ENCODE measurements around the gene AGPAT3.

Gene AGPAT3

DNA sequence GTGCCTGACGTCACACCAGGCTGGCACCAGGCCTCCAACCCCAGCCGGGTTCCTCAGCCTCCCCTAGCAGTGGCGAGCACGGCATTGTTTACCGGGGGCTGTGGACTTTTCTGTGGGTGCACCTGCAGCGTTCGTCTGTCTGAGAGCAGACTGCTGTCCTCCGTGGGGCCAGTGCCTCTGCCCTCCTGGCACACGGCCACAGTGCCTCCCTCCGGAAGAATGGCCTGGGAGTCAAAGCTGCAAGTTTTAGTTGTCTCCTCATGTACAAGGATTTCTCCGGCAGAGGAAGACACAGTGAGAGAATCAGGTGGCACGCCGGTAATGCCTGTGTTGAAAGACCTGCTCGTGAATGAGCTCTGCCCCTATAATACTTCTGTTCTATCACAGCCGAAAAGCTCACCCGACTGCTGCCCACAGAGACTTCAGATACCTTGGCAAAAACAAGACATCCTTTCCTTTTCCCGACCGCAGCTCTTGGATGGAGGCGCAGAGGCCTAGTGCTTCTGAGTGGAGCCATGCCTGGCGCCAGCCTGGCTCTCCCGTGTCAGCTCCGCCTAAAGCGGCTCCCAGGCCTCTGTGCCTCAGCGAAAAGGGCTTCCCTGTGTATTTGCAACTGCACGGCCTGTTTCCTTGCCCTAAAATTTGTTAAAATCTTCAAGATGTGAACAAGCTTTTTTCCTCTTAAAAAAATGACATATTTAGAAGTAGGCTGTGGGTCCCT is 71.4 kb downstream of the AGPAT3 start:
- DNase-seq (ENCODE audit: low read depth in 2 of 2) = no peak

DNA sequence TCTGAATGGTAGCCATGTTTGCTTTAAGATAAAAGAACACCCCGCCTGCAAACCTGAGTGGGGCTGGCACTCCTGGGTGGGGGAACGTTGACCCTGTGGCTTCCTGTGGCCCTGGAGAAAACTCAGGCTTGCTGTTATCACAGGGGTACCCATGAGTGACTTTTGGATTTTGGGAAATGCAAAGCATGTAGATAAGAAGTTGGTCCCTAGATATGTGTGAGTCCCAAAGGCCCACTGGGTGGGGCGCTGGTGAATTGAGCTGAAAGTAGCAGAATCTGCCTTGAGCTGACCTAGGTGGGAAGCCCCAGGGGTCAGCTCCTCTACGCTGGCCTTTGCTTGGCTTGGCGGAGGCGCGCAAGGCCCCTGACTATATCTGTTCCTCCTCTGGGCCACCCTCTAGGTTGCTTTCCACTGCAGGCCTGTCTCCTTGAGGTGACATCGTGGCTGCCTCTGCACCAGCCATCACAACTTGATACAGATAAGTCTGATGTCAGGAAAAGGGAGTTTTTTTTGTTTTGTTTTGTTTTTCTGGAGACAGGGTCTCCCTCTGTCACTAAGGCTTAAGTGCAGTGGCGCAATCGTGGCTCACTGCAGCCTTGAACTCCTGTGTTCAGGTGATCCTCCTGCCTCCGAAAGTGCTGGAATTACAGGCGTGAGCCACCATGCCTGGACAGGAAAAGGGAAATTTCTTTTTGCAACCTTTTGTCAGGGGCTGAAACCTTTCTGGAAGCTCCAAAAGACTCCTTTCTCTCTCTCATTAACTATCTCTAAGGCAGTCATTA is 72.2 kb downstream of the AGPAT3 start:
- no peak for DNase-seq (ENCODE audit: low read depth in 2 of 2)

DNA sequence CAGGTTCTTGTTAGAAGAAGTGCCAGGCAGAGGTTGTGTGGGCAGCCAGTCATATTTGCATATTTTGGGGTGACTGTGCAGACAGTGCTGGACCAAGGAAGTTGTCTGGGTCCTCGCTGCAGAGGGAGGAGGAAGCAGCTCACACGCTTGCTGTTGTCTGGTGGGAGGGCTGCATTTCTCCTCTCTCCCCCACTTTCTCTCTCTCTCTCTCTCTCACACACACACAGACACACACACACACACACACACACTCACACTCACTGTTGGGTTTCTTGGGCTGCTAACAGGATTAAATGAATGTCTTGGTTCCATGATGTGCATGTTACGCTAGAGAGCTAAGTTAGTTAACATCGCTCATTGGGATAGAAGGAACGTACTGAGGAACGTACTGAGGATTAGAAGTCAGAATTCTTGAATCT is 72.9 kb downstream of the AGPAT3 start:
- no peak for DNase-seq (ENCODE audit: low read depth in 2 of 2)

DNA sequence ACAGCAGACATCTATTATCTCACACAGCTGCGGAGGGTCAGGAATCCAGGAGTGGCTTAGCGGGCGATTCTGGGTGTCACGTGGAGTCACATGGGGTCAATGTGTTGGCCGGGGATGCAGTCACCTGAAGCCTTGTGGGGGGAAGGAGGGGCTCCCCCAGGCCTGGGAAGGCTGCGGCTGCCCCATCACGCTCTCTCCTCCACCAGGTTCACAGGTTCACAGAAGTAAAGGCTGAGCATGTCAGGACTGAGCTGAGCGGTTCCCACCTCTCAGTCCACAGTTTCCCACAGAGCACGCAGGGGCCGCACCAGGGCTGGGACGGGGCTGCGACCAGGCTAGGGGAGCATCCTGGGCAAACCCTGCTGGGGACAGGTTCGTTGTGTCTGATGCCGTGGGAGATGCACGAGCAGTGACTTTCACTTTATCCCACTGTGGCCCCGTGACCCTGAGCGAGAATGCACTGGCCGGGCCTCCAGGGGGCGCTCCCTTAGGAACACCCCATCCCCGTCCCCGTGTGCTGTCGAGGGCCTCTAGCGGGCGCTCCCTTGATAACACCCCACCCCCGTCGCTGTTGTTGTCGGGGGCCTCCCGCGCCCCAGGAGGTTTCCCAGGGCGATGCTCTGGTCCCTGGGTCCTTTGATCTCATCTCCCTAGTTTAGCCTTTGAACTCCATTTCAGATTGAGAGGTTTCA is 73.9 kb downstream of the AGPAT3 start:
- DNase-seq (ENCODE audit: low read depth in 2 of 2) = peak; percentile 83 to 87

DNA sequence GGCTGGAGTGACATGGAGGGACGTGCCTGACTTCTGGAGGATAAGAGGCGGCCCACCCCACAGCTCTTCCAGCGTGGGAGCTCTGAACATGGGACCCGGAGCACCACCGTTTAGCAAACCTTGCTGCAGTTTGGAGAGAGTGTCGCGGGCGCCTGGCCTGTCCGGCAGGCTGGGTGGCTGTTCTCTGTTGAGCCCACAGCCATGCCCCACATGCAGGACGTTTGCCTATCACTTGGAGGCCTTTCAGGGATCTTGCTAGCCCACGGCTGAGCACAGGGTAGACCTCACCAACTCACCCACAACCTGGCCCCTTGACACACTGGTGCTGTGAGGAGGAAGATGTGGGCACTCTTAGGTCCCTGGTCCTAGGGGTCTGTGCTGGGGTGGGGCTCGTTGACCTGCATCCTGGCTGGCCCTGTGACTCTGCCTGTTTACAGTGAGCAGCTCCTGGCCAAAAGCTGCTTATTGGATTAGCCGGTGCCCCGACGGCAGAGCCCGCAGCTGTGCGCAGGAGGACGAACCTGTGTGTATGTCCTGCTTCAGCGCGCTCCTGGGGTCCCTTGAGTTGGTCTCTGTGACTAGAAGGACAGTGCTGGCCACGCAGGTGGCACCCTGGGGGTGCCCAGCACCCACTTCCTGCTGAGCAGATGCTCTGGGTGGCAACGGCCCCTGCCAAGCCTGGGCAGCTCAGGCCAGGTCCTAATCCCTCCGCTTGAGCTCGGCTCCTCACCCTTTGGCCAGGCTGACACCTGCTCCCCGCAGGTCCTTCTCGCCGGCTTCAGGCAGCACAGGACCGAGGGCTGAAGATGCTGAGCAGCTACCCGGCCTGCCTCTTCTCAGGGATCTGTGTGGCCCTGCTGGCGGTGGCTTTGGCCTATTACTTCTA is 74.7 kb downstream of the AGPAT3 start:
- no peak for DNase-seq (ENCODE audit: low read depth in 2 of 2)

DNA sequence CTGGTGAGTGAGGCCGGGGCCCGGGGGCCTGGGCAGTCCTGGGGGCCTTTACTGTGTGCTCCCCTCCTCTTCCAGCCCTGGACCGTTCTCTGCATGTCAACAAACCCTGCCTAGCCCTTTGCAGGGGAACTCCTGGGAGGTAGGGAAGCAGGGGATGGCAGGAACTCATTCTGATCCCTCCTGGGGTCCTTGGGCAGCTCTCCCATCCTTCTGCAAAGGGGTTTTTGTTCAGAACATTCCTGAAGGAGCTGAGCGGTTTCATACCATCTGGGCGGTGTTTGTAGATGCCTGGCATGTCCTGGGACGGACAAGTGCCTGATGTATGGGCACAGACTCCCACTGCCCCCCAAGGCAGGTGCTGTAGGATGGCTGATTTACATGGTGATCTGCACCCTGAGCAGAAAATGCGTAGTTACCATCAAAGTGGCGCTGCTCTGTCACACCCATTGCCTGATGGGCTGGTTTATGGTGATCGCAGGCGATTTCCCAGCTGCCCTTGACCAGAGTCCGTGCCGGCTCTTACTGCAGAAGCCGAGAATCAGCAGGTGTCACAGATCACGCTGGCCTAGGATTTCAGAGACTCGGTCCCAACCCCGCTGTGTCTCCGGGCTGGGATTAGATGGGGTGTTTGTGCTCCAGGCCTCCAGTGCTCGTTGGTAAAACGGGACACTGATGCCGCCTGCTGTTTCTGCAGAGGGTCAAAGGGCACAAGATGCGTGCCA is 75.5 kb downstream of the AGPAT3 start:
- DNase-seq (ENCODE audit: low read depth in 2 of 2) = no peak

DNA sequence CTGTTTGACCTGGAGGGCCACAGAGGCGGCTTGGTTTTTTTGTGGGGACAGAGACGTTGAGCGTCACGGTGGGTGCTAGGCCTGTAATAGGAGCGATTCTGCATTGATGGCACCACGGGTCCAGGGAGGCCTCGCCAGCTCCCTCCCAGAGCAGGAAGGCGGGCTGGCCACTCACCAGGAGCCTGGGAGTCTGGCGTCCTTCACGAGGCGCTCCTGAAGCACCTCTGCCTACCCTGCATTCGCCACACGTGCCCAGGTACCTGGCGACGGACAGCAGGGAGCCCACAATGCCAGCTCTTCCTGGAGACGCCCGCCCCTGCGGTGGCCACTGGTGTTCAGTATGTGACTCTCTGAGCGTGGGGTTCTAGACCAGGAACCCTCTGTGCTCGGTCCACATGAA is 77.2 kb downstream of the AGPAT3 start:
- no peak for DNase-seq (ENCODE audit: low read depth in 2 of 2)

DNA sequence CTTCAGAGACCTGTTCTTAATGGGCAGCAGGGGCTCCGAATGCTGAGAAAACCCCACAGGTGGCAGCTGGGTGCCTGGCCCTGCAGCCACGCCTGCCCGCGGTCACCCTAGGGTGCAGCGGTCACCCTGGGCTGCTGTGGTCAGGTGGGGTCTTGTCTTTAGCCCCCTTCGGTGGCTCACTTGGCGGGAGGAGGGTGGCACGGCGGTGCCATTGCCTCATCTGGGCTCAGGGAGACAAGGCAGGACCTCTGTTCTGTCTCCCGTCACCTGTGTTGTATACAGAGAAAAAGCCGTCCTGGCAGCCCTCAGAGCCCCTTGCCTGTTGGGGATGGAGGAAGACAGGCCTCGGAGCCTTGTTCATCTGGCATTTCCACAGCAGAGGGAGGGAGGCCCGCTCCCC is 77.6 kb downstream of the AGPAT3 start:
- DNase-seq (ENCODE audit: low read depth in 2 of 2) = no peak

DNA sequence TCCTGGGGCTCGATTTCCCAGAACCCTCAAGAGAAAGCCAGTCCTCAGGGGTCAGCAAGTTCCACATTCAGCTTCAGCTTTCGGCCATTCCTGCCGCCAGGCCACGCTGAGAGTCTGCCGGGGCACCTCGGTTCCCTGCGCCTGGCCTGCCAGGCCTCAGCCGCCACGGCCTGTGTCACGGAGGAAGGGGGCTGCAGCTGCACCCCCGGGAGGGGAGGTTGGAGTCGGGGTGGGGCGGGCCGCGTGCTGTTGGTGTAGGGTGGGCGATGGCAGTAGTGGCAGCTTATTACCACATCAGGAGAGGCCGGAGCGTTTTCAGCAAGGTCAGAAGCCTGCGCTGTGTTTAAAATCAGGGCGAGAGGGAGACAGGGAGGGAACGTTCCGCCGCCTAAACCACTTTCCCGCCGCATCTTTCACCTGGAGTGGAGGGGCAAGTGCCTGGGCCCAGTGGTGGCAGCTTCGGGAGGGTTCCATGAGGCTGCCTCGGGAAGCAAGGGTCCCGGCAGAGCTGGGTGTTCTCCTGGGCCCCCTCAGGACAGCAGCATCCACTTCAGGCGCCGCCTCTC is 78.6 kb downstream of the AGPAT3 start:
- no peak for DNase-seq (ENCODE audit: low read depth in 2 of 2)

DNA sequence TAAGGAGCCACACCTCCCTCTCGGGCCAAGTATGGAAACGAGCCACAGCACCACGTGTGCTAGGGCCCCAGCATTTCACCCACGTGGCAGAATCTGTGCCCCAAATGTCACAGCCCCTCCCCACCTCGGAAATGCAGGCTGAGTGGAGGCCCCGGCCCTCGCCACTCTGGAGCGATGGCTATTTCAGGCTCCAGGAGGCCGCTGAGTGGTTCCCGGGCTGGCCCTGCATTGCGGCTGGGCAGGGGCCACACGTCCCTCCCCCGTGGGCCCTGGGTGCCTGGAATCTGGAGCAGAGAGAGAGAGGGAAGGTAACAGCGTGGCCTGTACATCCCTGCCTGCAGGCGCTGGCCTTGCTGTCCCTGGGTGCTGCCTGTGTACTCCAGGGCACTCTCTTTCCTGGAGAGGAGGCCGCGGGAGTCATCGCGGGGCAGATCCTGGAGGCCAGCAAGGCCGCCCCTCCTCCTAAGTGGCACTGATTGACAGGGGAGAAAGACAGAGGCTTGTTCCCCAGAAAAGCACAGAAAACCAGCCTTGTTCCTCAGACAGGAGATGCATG is 79.1 kb downstream of the AGPAT3 start:
- DNase-seq (ENCODE audit: low read depth in 2 of 2) = no peak

DNA sequence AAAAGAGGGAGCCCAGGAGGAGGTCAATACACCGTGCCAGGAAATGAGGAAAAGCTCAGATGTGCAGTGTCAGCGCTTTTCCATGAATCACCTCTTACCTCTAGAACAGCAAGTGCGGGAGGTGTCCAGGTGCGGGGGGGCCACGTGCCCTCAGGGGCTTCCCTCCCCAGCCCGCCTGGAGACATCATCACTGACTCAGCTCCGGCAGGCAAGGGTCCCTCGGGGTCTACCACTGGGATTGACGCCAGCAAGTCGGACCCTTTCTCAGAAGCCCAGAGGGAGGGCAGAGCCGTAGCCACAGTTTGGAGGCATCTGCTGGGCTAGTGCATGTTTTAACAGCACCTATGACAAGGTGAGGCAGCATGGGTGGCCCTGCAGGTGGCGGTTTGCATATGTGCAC is 79.7 kb downstream of the AGPAT3 start:
- DNase-seq (ENCODE audit: low read depth in 2 of 2) = no peak

DNA sequence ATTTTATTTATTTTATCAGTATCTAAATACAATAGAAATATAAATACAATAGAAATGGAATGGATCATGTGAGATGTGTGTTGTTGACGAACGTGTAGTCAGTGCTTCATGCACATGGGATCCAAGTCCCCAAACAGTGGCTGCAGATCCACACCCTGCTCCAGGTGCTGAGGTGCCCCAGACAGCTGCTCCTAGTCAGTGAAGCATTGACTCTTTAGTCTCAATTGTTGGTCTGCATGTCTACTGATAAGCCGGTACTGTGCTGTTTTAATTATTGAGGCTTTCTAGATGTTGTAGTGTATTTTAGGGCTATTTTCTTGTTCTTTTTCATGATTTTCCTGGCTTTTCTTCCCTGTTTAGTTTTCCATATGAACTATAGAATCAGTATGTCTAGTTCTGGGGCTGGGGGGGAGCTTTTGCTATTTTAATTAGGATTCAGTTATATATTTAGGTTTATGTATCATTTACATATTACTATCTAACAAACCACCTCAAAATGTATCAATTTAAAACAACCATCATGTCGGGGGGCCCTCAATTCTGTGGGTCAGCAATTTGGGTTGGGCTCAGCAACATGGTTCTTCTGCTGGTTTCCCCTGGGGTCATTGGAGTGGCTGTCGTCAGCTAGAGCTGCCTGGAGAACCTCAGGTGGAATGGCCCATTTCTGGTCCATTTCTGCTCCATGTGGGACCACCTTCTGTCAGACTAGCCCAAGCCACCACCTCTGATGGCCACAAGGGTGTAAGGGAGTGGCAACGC is 83.9 kb downstream of the AGPAT3 start:
- no peak for DNase-seq (ENCODE audit: low read depth in 2 of 2)

DNA sequence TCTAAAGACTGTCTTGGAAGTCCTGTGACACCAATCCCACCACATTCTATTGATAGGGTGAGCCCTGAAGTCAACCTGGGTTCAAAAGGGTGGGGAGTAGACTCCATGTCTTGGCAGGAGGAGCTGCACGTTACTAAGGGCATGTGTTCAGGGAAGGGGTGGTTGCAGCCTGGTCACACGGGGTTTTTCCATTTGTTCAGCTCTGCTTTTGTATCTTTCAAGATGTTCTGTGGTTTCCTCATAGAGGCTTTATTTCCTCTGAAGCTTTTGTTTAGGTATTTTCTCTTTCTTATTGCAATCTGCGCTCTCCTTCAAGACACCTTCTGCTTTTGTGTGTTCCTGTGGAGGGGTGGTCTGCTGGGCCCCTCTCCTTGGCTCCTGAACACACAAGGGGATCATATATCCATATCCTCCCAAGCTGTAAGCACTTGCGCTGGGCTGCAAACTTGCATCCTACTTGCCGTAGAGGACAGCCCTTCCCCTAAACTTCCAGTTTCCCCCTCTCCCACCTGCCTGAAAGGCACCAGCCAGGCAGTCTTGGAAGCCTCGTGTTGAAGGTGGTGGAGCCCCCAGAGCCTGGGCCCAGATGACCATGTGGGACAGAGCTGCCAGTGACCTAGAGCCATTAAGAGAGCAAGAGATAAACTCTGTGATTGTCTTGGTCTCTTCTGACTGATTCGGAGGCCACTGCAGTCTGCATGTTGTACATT is 84.6 kb downstream of the AGPAT3 start:
- DNase-seq (ENCODE audit: low read depth in 2 of 2) = no peak

DNA sequence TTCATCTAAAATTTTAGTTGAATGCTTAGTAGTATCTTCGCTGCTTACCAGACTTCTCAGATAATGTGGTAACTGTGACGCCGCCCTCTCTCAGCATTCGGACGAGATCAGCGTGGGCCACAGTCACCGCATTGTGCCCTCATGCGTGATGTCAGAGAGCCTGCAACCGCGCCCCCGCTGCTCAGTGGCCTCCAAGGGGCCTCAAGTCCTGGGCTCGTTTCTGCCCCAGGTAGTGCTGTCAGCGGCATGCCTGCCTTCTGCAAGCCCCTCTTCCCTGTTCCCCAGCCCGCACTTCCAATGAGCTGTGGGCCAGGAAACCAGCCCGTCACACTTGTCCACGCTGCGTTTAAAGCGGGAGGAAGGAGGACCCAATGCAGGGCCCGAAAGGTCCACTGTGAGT is 85.5 kb downstream of the AGPAT3 start:
- no peak for DNase-seq (ENCODE audit: low read depth in 2 of 2)

DNA sequence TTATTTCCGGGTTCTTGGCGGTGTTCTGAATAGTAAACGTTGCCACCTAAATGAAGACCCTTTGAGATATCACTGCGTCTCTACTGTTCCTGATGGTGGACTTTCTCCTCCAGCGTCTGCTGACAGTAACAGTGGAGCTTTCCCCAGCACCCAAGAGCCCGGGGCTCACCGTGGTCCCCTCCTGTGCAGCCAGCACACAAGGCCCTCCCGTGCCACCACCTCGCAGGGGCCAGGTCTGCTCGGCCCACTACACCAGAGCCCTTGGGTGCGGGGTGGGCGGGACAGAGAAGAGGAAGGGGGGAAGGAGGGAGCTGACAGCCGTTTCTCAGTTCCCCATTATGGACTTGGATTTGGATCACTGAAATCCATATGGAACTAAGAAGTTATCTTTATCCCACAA is 85.9 kb downstream of the AGPAT3 start:
- DNase-seq (ENCODE audit: low read depth in 2 of 2) = no peak

DNA sequence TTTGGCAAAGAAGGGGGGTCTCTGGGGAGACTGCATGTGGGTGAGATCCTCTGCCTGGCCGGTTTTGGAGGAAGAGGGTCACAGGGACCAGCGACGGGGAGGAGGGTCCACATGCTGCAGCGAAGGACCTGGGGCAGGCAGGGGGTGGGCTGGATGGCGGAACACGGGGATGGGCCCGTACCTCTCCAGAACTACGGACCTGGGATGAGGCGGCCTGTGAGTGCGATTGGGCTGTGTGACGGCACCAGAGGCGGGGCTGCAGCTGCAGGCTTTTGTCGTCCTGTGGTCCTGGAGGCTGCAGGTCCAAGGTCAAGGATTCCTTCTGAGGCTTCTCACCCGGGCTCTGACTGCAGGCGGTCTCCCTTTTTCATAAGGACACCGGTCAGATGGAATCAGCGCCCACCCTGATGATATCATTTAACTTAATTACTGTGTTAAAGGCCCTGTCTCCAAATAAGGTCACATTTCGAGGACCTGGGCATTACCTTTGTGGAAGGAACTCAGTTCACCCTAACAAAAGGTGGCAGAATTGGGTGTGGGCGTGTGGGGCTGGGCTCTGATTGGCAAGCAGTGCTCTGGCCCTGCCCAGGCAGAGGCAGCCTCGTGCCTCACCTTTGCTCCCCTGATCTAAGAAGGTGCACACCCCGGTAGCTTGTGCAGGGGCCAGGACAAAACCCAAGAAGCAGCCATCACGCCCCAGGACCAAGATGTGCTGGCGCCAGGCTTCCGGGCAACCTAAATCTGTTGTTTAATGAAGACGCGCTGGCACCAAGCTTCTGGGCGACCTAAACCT is 87.1 kb downstream of the AGPAT3 start:
- no peak for DNase-seq (ENCODE audit: low read depth in 2 of 2)

DNA sequence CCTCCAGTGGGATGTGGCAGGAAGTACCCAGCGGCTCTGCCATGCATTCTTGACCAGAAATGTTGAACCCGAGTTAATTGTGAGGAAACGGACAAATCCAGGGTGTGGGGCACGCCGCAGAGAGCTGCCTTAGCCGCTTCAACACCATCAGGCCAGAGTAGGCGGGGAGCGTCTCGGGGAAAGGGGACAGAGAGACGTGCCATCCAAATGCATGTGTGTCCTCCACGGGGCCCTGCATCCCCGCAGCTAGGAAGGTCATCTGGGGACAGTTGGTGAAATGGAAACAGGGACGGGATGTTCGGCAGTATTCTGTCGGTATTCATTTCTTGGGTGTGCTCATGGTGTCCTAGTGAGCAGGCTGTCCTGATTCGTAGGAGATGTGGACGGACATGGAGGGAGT is 88.0 kb downstream of the AGPAT3 start:
- DNase-seq (ENCODE audit: low read depth in 2 of 2) = no peak

DNA sequence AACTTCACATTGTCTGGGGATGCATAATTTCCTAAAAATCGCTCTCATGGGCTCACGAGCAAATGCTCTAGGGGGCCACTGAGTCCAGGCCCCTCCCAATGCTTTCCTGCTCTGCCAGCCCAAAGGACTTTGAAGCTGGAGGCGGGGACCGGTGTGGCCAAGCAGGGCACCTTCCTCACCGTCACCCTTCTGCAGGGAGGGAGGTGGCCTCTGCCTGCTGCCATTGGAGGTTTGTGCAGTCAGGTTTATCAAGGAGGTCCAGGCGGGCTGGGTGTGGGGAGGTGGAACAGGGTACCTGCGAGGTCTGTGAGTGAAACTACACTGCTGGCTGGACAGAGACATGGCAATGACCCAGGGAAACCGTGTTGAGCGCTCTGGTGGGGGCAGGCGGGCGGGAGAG is 89.0 kb downstream of the AGPAT3 start:
- DNase-seq (ENCODE audit: low read depth in 2 of 2) = no peak

All from stimulated activated CD8-positive, alpha-beta memory T cell treated with anti-CD3 and anti-CD28 coated beads, Interleukin-2, amount 100 ng/mL, for 48 hours (primary cell).